Renal pelvis (tissue), 4 donors: ENCODE results near the gene DHRS12. TPM values are rescaled to one million over a fixed set of nuclear protein-coding genes. Genes with fewer than 3 reads are reported as not detected.

Source experiments
- DNase-seq: peaks from one replicate; pipeline ENCODE4 v3.0.0-alpha.2; 2013
- polyA plus RNA-seq, 3 donors: library from polyadenylated mRNA; unstranded; fragments of 120-200 nt; gene quantifications; one replicate each; pipeline ENCODE4 v1.2.1, GENCODE V29; 2013; ENCODE audit not compliant: insufficient read length in 3 of 3

Gene DHRS12
- polyA plus RNA-seq, 3 donors = 19.7 to 26.1 (median 20.9) TPM

GRCh38 chr13:51783428-51784094 is 20.4 kb downstream of the DHRS12 start:
- DNase-seq = no peak

GRCh38 chr13:51782026-51782710 is 21.8 kb downstream of the DHRS12 start:
- no peak for DNase-seq

GRCh38 chr13:51781246-51782022 is 22.5 kb downstream of the DHRS12 start:
- no peak for DNase-seq

GRCh38 chr13:51780099-51780498 is 23.9 kb downstream of the DHRS12 start:
- no peak for DNase-seq

- DNase-seq = no peak
These were observed 25.6 kb downstream of the DHRS12 start for GRCh38 chr13:51778392-51778791.

- no peak for DNase-seq
These were observed 26.0 kb downstream of the DHRS12 start for GRCh38 chr13:51777921-51778320.

- no peak for DNase-seq
These were observed 27.8 kb downstream of the DHRS12 start for GRCh38 chr13:51776179-51776578.

- DNase-seq = no peak
These were observed 30.4 kb downstream of the DHRS12 start for GRCh38 chr13:51773515-51773914.

- no peak for DNase-seq
These were observed 31.2 kb downstream of the DHRS12 start for GRCh38 chr13:51772781-51773180.

GRCh38 chr13:51772105-51772455 is 31.9 kb downstream of the DHRS12 start:
- no peak for DNase-seq

GRCh38 chr13:51771418-51772104 is 32.4 kb downstream of the DHRS12 start:
- no peak for DNase-seq

- DNase-seq = no peak
These were observed 33.1 kb downstream of the DHRS12 start for GRCh38 chr13:51770681-51771417.

GRCh38 chr13:51770160-51770559 is 33.8 kb downstream of the DHRS12 start:
- DNase-seq = no peak

- no peak for DNase-seq
These were observed 34.4 kb downstream of the DHRS12 start for GRCh38 chr13:51769455-51770127.

GRCh38 chr13:51768976-51769375 is 35.0 kb downstream of the DHRS12 start:
- DNase-seq = no peak

GRCh38 chr13:51768378-51768921 is 35.5 kb downstream of the DHRS12 start:
- no peak for DNase-seq

- DNase-seq = no peak
These were observed 36.9 kb downstream of the DHRS12 start for GRCh38 chr13:51767100-51767499.

GRCh38 chr13:51765142-51765515 is 38.8 kb downstream of the DHRS12 start:
- no peak for DNase-seq

GRCh38 chr13:51764184-51765141 is 39.5 kb downstream of the DHRS12 start:
- no peak for DNase-seq

GRCh38 chr13:51763486-51763885 is 40.5 kb downstream of the DHRS12 start:
- no peak for DNase-seq
